SK-N-MC (cell line): Measurements from ENCODE around the gene CAPN5.

Experiments
- EZH2 ChIP-seq: fragments of 200-600 bp; sonication (generic); IDR thresholded peaks from one replicate; pipeline ENCODE4 v1.6.1; 2017; ENCODE audit warnings: antibody characterized with exemption
- FOXP2 ChIP-seq: optimal IDR thresholded peaks from 2 replicates; pipeline ENCODE3; 2011; ENCODE audit warnings: mild to moderate bottlenecking, moderate library complexity; ENCODE audit not compliant: insufficient read depth; ENCODE audit errors: extremely low read length, control extremely low read depth
- POLR2AphosphoS5 ChIP-seq: IDR thresholded peaks from 2 replicates; pipeline ENCODE4 v1.6.1; 2012; ENCODE audit warnings: mild to moderate bottlenecking, low read depth, low read length, borderline replicate concordance

- TF ChIP-seq POLR2AphosphoS5 (no peak), EZH2 (no peak), FOXP2 (no peak)
Measured at GRCh38 chr11:77136784-77137420, 70.1 kb downstream of the CAPN5 start.
